Sigmoid colon (tissue), 7 donors: ENCODE results near the gene USB1. TPM values are rescaled to one million over a fixed set of nuclear protein-coding genes. Genes with fewer than 3 reads are reported as not detected.

Experiments used
- DNase-seq: peaks from one replicate; pipeline ENCODE4 v3.0.0-alpha.2; 2019
- H3K27ac ChIP-seq, 4 donors: fragments of 200-600 bp; sonication (generic); one replicate each; pipeline ENCODE4 v1.5.1; 2016 to 2019; ENCODE audit warnings: mild to moderate bottlenecking in 1 of 4
- H3K27me3 ChIP-seq, 3 donors: fragments of 200-600 bp; sonication (generic); one replicate each; pipeline ENCODE4 v1.5.1; 2019; ENCODE audit warnings: mild to moderate bottlenecking in 1 of 3
- H3K36me3 ChIP-seq, 4 donors: fragments of 200-600 bp; sonication (generic); one replicate each; pipeline ENCODE4 v1.5.1; 2016 to 2019
- H3K4me1 ChIP-seq, 4 donors: fragments of 200-600 bp; sonication (generic); one replicate each; pipeline ENCODE4 v1.5.1; 2017 to 2019
- H3K4me3 ChIP-seq, 4 donors: fragments of 200-600 bp; sonication (generic); one replicate each; pipeline ENCODE4 v1.5.1; 2017 to 2019; ENCODE audit warnings: mild to moderate bottlenecking in 2 of 4, moderate library complexity in 1 of 4
- H3K9me3 ChIP-seq, 4 donors: fragments of 200-600 bp in 3 of 4; sonication (generic) in 3 of 4; one replicate each; pipeline versions ENCODE4 v1.5.1 to v1.6.1; 2013 to 2019
- CTCF ChIP-seq, 4 experiments: fragments of 450-650 bp in 3 of 4; fragments of 200-600 bp in 1 of 4; IDR thresholded peaks; one replicate each; pipeline ENCODE4 v1.5.1; 2016 to 2019; ENCODE audit warnings: antibody characterized with exemption in 4 of 4, mild to moderate bottlenecking in 3 of 4, moderate library complexity in 2 of 4
- EP300 ChIP-seq, 4 donors: sonication (generic); formaldehyde crosslinking; IDR thresholded peaks; one replicate each; pipeline ENCODE4 v1.6.1; 2017; ENCODE audit warnings: antibody characterized with exemption in 4 of 4
- POLR2A ChIP-seq, 2 donors: fragments of 450-650 bp; IDR thresholded peaks; one replicate each; pipeline ENCODE4 v1.6.1; 2016; ENCODE audit warnings: antibody characterized with exemption in 2 of 2, mild to moderate bottlenecking in 2 of 2, moderate library complexity in 2 of 2
- POLR2AphosphoS5 ChIP-seq, 4 donors: sonication (generic); formaldehyde crosslinking; IDR thresholded peaks; one replicate each; pipeline ENCODE4 v1.6.1; 2017; ENCODE audit warnings: antibody characterized with exemption in 4 of 4
- WGBS, 2 donors: extraction: QIAGEN DNeasy Blood & Tissue Kit; methylation state at CpG; one replicate each; pipeline ENCODE4 v1.1.7; 2013; 5-methylcytosine and 5-hydroxymethylcytosine counted together
- intact Hi-C: fragments of 100-400 bp; cut with DNase I; formaldehyde crosslinking; loops from one replicate; pipeline ENCODE4 v1.15.1; 2023
- polyA plus RNA-seq, 3 donors: library from polyadenylated mRNA; stranded (reverse); fragments of 200-250 nt; gene quantifications; one replicate each; pipeline ENCODE4 v1.2.3, GENCODE V29; 2013
- total RNA-seq, 4 donors: library from RNA; depleted of rRNA; stranded (reverse); fragments of >200 nt; gene quantifications; one replicate each; pipeline ENCODE4 v1.1.0, GENCODE V29; 2016
- donor health status: healthy with polysubstance abuse.
- donor health status: Bipolar disorder and iron deficiency.
- donor health status: healthy.

USB1 gene
- total and polyA plus RNA-seq, 7 donors = 19.9 to 44.9 (median 36.6) TPM

- no peaks in the 10 kb centered on the region for H3K9me3 ChIP-seq
- no peak overlapping the region for H3K4me3 ChIP-seq
- DNase-seq = no peak
- intact Hi-C loops = no loop called here
- peaks cover 0 to 68% (median 8%) of the 10 kb centered on the region in 4 donors for H3K36me3 ChIP-seq
- no peak overlapping the region for H3K27ac ChIP-seq
- TF ChIP-seq POLR2AphosphoS5 (IDR thresholded peaks at IDR 0.05) = no peak
- TF ChIP-seq EP300 (IDR thresholded peaks at IDR 0.05) = no peak
- no peak for TF ChIP-seq CTCF (IDR thresholded peaks at IDR 0.05)
- no peak for TF ChIP-seq POLR2A (IDR thresholded peaks at IDR 0.05)
- H3K27me3 ChIP-seq = no peaks in the 10 kb centered on the region
- WGBS, 2 donors = 94 to 96% methylated on average over 26 of the region's 26 CpGs
- H3K4me1 ChIP-seq = no peaks in the 10 kb centered on the region
Measured at GRCh38 chr16:58039829-58040495, 38.8 kb downstream of the USB1 start.

- Histone ChIP-seq H3K36me3 (peaks cover 0 to 73% (median 8%) of the 10 kb centered on the region in 4 donors), H3K4me1 (no peaks in the 10 kb centered on the region), H3K9me3 (no peaks in the 10 kb centered on the region), H3K27ac (no peak overlapping the region), H3K27me3 (no peaks in the 10 kb centered on the region), H3K4me3 (no peak overlapping the region)
- DNase-seq = no peak
- intact Hi-C loops = no loop called here
- TF ChIP-seq POLR2AphosphoS5 (IDR thresholded peaks at IDR 0.05) (no peak), EP300 (IDR thresholded peaks at IDR 0.05) (no peak), POLR2A (IDR thresholded peaks at IDR 0.05) (no peak), CTCF (IDR thresholded peaks at IDR 0.05) (no peak)
- 96 to 97% methylated on average over 12 of the region's 12 CpGs for WGBS, 2 donors
Measured at GRCh38 chr16:58040496-58040846, 39.3 kb downstream of the USB1 start.

GRCh38 chr16:58040945-58041627, 39.9 kb downstream of the USB1 start:
- Histone ChIP-seq H3K27me3 (no peaks in the 10 kb centered on the region), H3K27ac (no peak overlapping the region), H3K36me3 (peaks cover 0 to 73% (median 8%) of the 10 kb centered on the region in 4 donors), H3K4me3 (no peak overlapping the region), H3K9me3 (no peaks in the 10 kb centered on the region), H3K4me1 (no peaks in the 10 kb centered on the region)
- 87 to 88% methylated on average over 14 of the region's 14 CpGs for WGBS, 2 donors
- intact Hi-C loops = no loop called here
- no peak for TF ChIP-seq CTCF (IDR thresholded peaks at IDR 0.05)
- no peak for TF ChIP-seq POLR2AphosphoS5 (IDR thresholded peaks at IDR 0.05)
- TF ChIP-seq POLR2A (IDR thresholded peaks at IDR 0.05) = no peak
- no peak for TF ChIP-seq EP300 (IDR thresholded peaks at IDR 0.05)
- DNase-seq = no peak

- Histone ChIP-seq H3K4me1 (no peaks in the 10 kb centered on the region), H3K36me3 (peaks cover 0 to 73% (median 8%) of the 10 kb centered on the region in 4 donors), H3K4me3 (no peak overlapping the region), H3K27ac (no peak overlapping the region), H3K9me3 (no peaks in the 10 kb centered on the region), H3K27me3 (no peaks in the 10 kb centered on the region)
- TF ChIP-seq POLR2A (IDR thresholded peaks at IDR 0.05) (no peak), EP300 (IDR thresholded peaks at IDR 0.05) (no peak), CTCF (IDR thresholded peaks at IDR 0.05) (no peak), POLR2AphosphoS5 (IDR thresholded peaks at IDR 0.05) (no peak)
- intact Hi-C loops = no loop called here
- no peak for DNase-seq
- 92 to 93% methylated on average over 18 of the region's 18 CpGs for WGBS, 2 donors
Measured at GRCh38 chr16:58041628-58041955, 40.4 kb downstream of the USB1 start.
